Epidermal melanocyte (primary cell): ENCODE results near the gene CYP26A1.

Source experiments
- DNase-seq: peaks from one replicate; pipeline ENCODE4 v3.0.0; 2011; ENCODE audit warnings: low spot score; ENCODE audit not compliant: insufficient read length

Gene CYP26A1

GRCh38 chr10:93073539-93074146 is at the start of gene CYP26A1:
CYP26A1 (plus strand) TSS chr10:93073893; CDS start chr10:93073935, 42 bp downstream.
- DNase-seq: no peak

GRCh38 chr10:93026072-93026471 is 47.6 kb upstream of the CYP26A1 start:
- no peak for DNase-seq

- DNase-seq: no peak
These were observed 46.2 kb upstream of the CYP26A1 start for GRCh38 chr10:93027508-93027907.

GRCh38 chr10:93028883-93029282 is 44.8 kb upstream of the CYP26A1 start:
- DNase-seq: no peak

- no peak for DNase-seq
These were observed 43.3 kb upstream of the CYP26A1 start for GRCh38 chr10:93030409-93030808.

GRCh38 chr10:93032105-93032808 is 41.4 kb upstream of the CYP26A1 start:
- DNase-seq: no peak

- no peak for DNase-seq
These were observed 40.9 kb upstream of the CYP26A1 start for GRCh38 chr10:93032809-93033137.

GRCh38 chr10:93034426-93034825 is 39.3 kb upstream of the CYP26A1 start:
- no peak for DNase-seq

- DNase-seq: no peak
These were observed 34.6 kb upstream of the CYP26A1 start for GRCh38 chr10:93039110-93039509.

GRCh38 chr10:93039721-93040120 is 34.0 kb upstream of the CYP26A1 start:
- no peak for DNase-seq

- no peak for DNase-seq
These were observed 19.2 kb upstream of the CYP26A1 start for GRCh38 chr10:93054486-93054885.

GRCh38 chr10:93058139-93058538 is 15.6 kb upstream of the CYP26A1 start:
- no peak for DNase-seq

GRCh38 chr10:93059975-93060886 is 13.5 kb upstream of the CYP26A1 start, which contains the start of gene CYP26C1:
CYP26C1 (plus strand) TSS chr10:93060798; CDS start chr10:93061264, 466 bp downstream.
- DNase-seq: no peak

GRCh38 chr10:93060887-93061593 is 12.7 kb upstream of the CYP26A1 start:
- no peak for DNase-seq

GRCh38 chr10:93061594-93062513 is 11.8 kb upstream of the CYP26A1 start:
- DNase-seq: no peak

- DNase-seq: no peak
These were observed 11.1 kb upstream of the CYP26A1 start for GRCh38 chr10:93062514-93063143.

- no peak for DNase-seq
These were observed 10.3 kb upstream of the CYP26A1 start for GRCh38 chr10:93063144-93063976.

- no peak for DNase-seq
These were observed 9.6 kb upstream of the CYP26A1 start for GRCh38 chr10:93063977-93064660.
